SK-N-SH treated with all-trans-retinoic acid at 6 μM for 48 hours (cell line): Measurements from ENCODE around the gene SAP30L.

Experiments used
- ATAC-seq: fragments of 200-7000 bp; cut with Tn5 transposase; 3 replicates; pipeline ENCODE4 v1.9.1; 2020; ENCODE audit warnings: mild to moderate bottlenecking, moderate library complexity
- ARNTL ChIP-seq: fragments of 450-650 bp; formaldehyde crosslinking; IDR thresholded peaks from 2 replicates; pipeline ENCODE4 v1.5.0; 2020; ENCODE audit warnings: low read depth, mild to moderate bottlenecking, moderate library complexity, borderline replicate concordance
- BACH2 ChIP-seq: fragments of 250-450 bp; sonication (Bioruptor Pico); IDR thresholded peaks from 2 replicates; pipeline ENCODE4 v1.9.0; 2021; ENCODE audit warnings: mild to moderate bottlenecking, borderline replicate concordance
- CSDC2 ChIP-seq: fragments of 250-450 bp; sonication (Bioruptor Pico); IDR thresholded peaks from 2 replicates; pipeline ENCODE4 v1.5.0; 2020; ENCODE audit warnings: mild to moderate bottlenecking, moderate library complexity
- ESRRG ChIP-seq: fragments of 250-450 bp; sonication (Bioruptor Pico); IDR thresholded peaks from 2 replicates; pipeline ENCODE4 v1.6.1; 2021; ENCODE audit warnings: mild to moderate bottlenecking
- GLIS3 ChIP-seq: fragments of 250-450 bp; sonication (Bioruptor Pico); IDR thresholded peaks from 2 replicates; pipeline ENCODE4 v1.5.0; 2020; ENCODE audit warnings: mild to moderate bottlenecking, moderate library complexity
- ISL1 ChIP-seq: fragments of 250-450 bp; sonication (Bioruptor Pico); IDR thresholded peaks from 2 replicates; pipeline ENCODE4 v2.1.2; 2022; ENCODE audit warnings: mild to moderate bottlenecking, moderate library complexity
- OSR1 ChIP-seq: fragments of 250-450 bp; sonication (Bioruptor Pico); IDR thresholded peaks from 2 replicates; pipeline ENCODE4 v1.8.0; 2022; ENCODE audit warnings: moderate library complexity, mild to moderate bottlenecking, inconsistent platforms
- PPARA ChIP-seq: fragments of 250-450 bp; sonication (Bioruptor Pico); IDR thresholded peaks from 2 replicates; pipeline ENCODE4 v1.5.0; 2020; ENCODE audit warnings: mild to moderate bottlenecking, borderline replicate concordance
- RARB ChIP-seq: fragments of 250-450 bp; sonication (Bioruptor Pico); IDR thresholded peaks from 2 replicates; pipeline ENCODE4 v1.8.0; 2021; ENCODE audit warnings: mild to moderate bottlenecking, moderate library complexity
- TCF4 ChIP-seq: fragments of 250-450 bp; sonication (Bioruptor Pico); IDR thresholded peaks from 2 replicates; pipeline ENCODE4 v1.8.0; 2021; ENCODE audit warnings: mild to moderate bottlenecking, moderate library complexity, borderline replicate concordance
- TOX ChIP-seq: fragments of 250-450 bp; sonication (Bioruptor Pico); IDR thresholded peaks from 2 replicates; pipeline ENCODE4 v1.8.0; 2021; ENCODE audit warnings: mild to moderate bottlenecking, moderate library complexity, borderline replicate concordance
- ZC3H10 ChIP-seq: fragments of 250-450 bp; sonication (Bioruptor Pico); IDR thresholded peaks from 2 replicates; pipeline ENCODE4 v1.5.1; 2021; ENCODE audit warnings: mild to moderate bottlenecking, moderate library complexity
- ZFP3 ChIP-seq: fragments of 250-450 bp; sonication (Bioruptor Pico); IDR thresholded peaks from 2 replicates; pipeline ENCODE4 v1.5.0; 2020; ENCODE audit warnings: mild to moderate bottlenecking, moderate library complexity
- ZFP30 ChIP-seq: fragments of 450-650 bp; formaldehyde crosslinking; IDR thresholded peaks from 2 replicates; pipeline ENCODE4 v1.5.0; 2022; ENCODE audit warnings: mild to moderate bottlenecking, moderate library complexity
- ZNF565 ChIP-seq: fragments of 450-650 bp; formaldehyde crosslinking; conservative IDR thresholded peaks from 2 replicates; pipeline ENCODE4 v1.5.0; 2020; ENCODE audit warnings: low read depth, mild to moderate bottlenecking, moderate library complexity
- ZNF8 ChIP-seq: fragments of 450-650 bp; formaldehyde crosslinking; IDR thresholded peaks from 2 replicates; pipeline ENCODE4 v1.5.0; 2020; ENCODE audit warnings: mild to moderate bottlenecking, moderate library complexity
- TF ChIP-seq, protein P1 (sequence below): fragments of 250-450 bp; sonication (Bioruptor Pico); IDR thresholded peaks from 2 replicates; pipeline ENCODE4 v1.5.0; 2020; ENCODE audit warnings: mild to moderate bottlenecking, moderate library complexity
- TF ChIP-seq, protein P2 (sequence below): fragments of 250-450 bp; sonication (Bioruptor Pico); IDR thresholded peaks from 2 replicates; pipeline ENCODE4 v1.5.1; 2020; ENCODE audit warnings: low read depth, mild to moderate bottlenecking, moderate library complexity
- TF ChIP-seq, protein P3 (sequence below): fragments of 250-450 bp; sonication (Bioruptor Pico); IDR thresholded peaks from 2 replicates; pipeline ENCODE4 v1.8.0; 2020; ENCODE audit warnings: mild to moderate bottlenecking, moderate library complexity, borderline replicate concordance
- TF ChIP-seq, protein P4 (sequence below): fragments of 250-450 bp; sonication (Bioruptor Pico); IDR thresholded peaks from 2 replicates; pipeline ENCODE4 v1.5.1; 2021; ENCODE audit warnings: mild to moderate bottlenecking, moderate library complexity
- TF ChIP-seq, protein P5 (sequence below): fragments of 250-450 bp; sonication (Bioruptor Pico); IDR thresholded peaks from 2 replicates; pipeline ENCODE4 v1.8.0; 2021; ENCODE audit warnings: low read depth, mild to moderate bottlenecking, moderate library complexity, borderline replicate concordance

The SAP30L gene

DNA sequence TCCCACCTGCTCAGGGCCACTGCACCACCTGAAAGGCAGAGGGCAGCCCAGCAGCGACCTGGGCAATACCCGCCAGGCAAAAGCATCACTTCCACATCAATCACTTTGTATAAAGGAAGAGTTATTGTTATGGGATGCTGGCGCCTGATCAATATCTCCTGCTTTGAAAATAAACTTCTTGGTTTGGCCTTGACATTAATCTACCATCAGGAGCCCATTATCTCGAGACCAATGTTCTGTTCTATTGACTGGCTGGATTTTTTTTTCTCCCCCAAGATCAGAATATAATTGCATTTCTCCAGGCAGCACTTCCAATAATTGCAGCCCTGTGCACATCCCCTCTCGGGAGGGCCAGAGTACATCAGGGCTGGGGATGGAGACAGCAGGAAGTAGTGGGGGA lies 44.4 kb upstream of the SAP30L start (continued):
- TF ChIP-seq, protein P1, sequence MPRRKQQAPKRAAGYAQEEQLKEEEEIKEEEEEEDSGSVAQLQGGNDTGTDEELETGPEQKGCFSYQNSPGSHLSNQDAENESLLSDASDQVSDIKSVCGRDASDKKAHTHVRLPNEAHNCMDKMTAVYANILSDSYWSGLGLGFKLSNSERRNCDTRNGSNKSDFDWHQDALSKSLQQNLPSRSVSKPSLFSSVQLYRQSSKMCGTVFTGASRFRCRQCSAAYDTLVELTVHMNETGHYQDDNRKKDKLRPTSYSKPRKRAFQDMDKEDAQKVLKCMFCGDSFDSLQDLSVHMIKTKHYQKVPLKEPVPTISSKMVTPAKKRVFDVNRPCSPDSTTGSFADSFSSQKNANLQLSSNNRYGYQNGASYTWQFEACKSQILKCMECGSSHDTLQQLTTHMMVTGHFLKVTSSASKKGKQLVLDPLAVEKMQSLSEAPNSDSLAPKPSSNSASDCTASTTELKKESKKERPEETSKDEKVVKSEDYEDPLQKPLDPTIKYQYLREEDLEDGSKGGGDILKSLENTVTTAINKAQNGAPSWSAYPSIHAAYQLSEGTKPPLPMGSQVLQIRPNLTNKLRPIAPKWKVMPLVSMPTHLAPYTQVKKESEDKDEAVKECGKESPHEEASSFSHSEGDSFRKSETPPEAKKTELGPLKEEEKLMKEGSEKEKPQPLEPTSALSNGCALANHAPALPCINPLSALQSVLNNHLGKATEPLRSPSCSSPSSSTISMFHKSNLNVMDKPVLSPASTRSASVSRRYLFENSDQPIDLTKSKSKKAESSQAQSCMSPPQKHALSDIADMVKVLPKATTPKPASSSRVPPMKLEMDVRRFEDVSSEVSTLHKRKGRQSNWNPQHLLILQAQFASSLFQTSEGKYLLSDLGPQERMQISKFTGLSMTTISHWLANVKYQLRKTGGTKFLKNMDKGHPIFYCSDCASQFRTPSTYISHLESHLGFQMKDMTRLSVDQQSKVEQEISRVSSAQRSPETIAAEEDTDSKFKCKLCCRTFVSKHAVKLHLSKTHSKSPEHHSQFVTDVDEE, result no peak
- TF ChIP-seq, protein P2, sequence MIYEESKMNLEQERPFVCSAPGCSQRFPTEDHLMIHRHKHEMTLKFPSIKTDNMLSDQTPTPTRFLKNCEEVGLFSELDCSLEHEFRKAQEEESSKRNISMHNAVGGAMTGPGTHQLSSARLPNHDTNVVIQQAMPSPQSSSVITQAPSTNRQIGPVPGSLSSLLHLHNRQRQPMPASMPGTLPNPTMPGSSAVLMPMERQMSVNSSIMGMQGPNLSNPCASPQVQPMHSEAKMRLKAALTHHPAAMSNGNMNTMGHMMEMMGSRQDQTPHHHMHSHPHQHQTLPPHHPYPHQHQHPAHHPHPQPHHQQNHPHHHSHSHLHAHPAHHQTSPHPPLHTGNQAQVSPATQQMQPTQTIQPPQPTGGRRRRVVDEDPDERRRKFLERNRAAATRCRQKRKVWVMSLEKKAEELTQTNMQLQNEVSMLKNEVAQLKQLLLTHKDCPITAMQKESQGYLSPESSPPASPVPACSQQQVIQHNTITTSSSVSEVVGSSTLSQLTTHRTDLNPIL, result no peak
- TF ChIP-seq ZC3H10 (CRISPR knock-in tag) (no peak), GLIS3 (CRISPR knock-in tag) (no peak), OSR1 (CRISPR knock-in tag) (no peak), CSDC2 (CRISPR knock-in tag) (no peak)

- TF ChIP-seq, protein P3, sequence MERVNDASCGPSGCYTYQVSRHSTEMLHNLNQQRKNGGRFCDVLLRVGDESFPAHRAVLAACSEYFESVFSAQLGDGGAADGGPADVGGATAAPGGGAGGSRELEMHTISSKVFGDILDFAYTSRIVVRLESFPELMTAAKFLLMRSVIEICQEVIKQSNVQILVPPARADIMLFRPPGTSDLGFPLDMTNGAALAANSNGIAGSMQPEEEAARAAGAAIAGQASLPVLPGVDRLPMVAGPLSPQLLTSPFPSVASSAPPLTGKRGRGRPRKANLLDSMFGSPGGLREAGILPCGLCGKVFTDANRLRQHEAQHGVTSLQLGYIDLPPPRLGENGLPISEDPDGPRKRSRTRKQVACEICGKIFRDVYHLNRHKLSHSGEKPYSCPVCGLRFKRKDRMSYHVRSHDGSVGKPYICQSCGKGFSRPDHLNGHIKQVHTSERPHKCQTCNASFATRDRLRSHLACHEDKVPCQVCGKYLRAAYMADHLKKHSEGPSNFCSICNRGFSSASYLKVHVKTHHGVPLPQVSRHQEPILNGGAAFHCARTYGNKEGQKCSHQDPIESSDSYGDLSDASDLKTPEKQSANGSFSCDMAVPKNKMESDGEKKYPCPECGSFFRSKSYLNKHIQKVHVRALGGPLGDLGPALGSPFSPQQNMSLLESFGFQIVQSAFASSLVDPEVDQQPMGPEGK (CRISPR knock-in tag), result no peak
- no peak for TF ChIP-seq ZFP3 (CRISPR knock-in tag)
- TF ChIP-seq ZC3H10 (CRISPR knock-in tag), result no peak
- TF ChIP-seq ISL1 (CRISPR knock-in tag), result no peak
- no peak for TF ChIP-seq TCF4 (CRISPR knock-in tag)
- TF ChIP-seq RARB (CRISPR knock-in tag), result no peak
- TF ChIP-seq, protein P4, sequence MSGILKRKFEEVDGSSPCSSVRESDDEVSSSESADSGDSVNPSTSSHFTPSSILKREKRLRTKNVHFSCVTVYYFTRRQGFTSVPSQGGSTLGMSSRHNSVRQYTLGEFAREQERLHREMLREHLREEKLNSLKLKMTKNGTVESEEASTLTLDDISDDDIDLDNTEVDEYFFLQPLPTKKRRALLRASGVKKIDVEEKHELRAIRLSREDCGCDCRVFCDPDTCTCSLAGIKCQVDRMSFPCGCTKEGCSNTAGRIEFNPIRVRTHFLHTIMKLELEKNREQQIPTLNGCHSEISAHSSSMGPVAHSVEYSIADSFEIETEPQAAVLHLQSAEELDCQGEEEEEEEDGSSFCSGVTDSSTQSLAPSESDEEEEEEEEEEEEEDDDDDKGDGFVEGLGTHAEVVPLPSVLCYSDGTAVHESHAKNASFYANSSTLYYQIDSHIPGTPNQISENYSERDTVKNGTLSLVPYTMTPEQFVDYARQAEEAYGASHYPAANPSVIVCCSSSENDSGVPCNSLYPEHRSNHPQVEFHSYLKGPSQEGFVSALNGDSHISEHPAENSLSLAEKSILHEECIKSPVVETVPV (CRISPR knock-in tag), result no peak
- TF ChIP-seq ZNF8 (CRISPR knock-in tag), result no peak
- TF ChIP-seq PPARA, result no peak
- TF ChIP-seq TOX (CRISPR knock-in tag), result no peak
- no peak for TF ChIP-seq ESRRG (CRISPR knock-in tag)
- no peak for TF ChIP-seq ZNF565
- TF ChIP-seq, protein P2, result no peak
- no peak for TF ChIP-seq ZFP30 (CRISPR knock-in tag)
- TF ChIP-seq ARNTL (CRISPR knock-in tag), result no peak
- TF ChIP-seq CSDC2 (CRISPR knock-in tag), result no peak
- TF ChIP-seq, protein P5, sequence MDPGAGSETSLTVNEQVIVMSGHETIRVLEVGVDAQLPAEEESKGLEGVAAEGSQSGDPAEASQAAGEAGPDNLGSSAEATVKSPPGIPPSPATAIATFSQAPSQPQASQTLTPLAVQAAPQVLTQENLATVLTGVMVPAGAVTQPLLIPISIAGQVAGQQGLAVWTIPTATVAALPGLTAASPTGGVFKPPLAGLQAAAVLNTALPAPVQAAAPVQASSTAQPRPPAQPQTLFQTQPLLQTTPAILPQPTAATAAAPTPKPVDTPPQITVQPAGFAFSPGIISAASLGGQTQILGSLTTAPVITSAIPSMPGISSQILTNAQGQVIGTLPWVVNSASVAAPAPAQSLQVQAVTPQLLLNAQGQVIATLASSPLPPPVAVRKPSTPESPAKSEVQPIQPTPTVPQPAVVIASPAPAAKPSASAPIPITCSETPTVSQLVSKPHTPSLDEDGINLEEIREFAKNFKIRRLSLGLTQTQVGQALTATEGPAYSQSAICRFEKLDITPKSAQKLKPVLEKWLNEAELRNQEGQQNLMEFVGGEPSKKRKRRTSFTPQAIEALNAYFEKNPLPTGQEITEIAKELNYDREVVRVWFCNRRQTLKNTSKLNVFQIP, result no peak
- no peak for TF ChIP-seq GLIS3 (CRISPR knock-in tag)
- no peak for TF ChIP-seq BACH2 (CRISPR knock-in tag)
- no peak for ATAC-seq
Observed at GRCh38 chr5:154401931-154402330, 43.9 kb upstream of the SAP30L start.

DNA sequence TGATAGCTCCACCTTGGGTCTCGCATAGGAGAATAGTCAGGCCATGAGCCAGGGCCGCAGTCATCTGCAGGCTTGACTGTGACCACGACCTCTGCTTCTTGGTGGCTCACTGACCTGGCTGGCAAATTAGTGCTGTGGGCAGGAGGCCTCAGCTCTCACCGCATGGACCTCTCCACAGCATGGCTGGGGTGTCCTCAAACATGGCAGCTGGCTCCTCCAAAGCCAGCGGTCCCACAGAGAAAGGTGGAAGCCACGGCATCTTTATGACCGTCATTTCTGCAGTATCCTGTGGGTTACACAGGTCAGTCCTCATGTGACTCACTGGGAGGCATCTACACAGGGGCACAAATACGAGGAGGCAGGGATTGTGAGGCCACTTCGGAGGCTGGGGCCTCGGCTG lies 43.2 kb upstream of the SAP30L start:
- no peak for TF ChIP-seq ARNTL (CRISPR knock-in tag)
- no peak for TF ChIP-seq PPARA
- no peak for TF ChIP-seq RARB (CRISPR knock-in tag)
- no peak for ATAC-seq
